Measurements from ENCODE around the gene KCNS3. TPM values are rescaled to one million over a fixed set of nuclear protein-coding genes. Genes with fewer than 3 reads are reported as not detected.

The KCNS3 gene
- total RNA-seq, 1 donor from 2014 or later = 10.0 TPM

GRCh38 chr2:17930773-17931172, 52.3 kb downstream of the KCNS3 start:
- Histone ChIP-seq H3K9me3 (ENCODE audit: low read depth) (no peaks in the 10 kb centered on the region), H3F3A (ENCODE audit: low read depth) (no peaks in the 10 kb centered on the region), H3K79me2 (ENCODE audit: low read depth) (no peaks in the 10 kb centered on the region), H3K4me1 (no peaks in the 10 kb centered on the region), H3K27ac (no peak overlapping the region), H3K36me3 (no peaks in the 10 kb centered on the region), H2AFZ (replicated peaks) (no peak overlapping the region), H3K9ac (no peak overlapping the region), H3K4me3 (no peak overlapping the region), H3K4me2 (no peak overlapping the region), H3K27me3 (no peaks in the 10 kb centered on the region), H4K20me1 (ENCODE audit: low read depth) (no peaks in the 10 kb centered on the region)
- Mint-ChIP-seq H3K27me3 (ENCODE audit: insufficient read depth, low read depth) (no peaks in the 10 kb centered on the region), H3K9me3 (peaks cover 4% of the 10 kb centered on the region), H3K27ac (no peak overlapping the region), H3K36me3 (no peaks in the 10 kb centered on the region), H3K4me1 (no peaks in the 10 kb centered on the region), H3K4me3 (no peak overlapping the region)
- DNase-seq (ENCODE audit: low spot score) = no peak
- no peak for TF ChIP-seq CTCF (IDR thresholded peaks at IDR 0.05)
- TF ChIP-seq EZH2 (IDR thresholded peaks at IDR 0.05) = no peak
- no peak for TF ChIP-seq EZH2phosphoT487 (IDR thresholded peaks at IDR 0.05)

GRCh38 chr2:17933256-17933655, 54.8 kb downstream of the KCNS3 start:
- Mint-ChIP-seq H3K27ac (no peak overlapping the region), H3K9me3 (no peaks in the 10 kb centered on the region), H3K27me3 (ENCODE audit: insufficient read depth, low read depth) (no peaks in the 10 kb centered on the region), H3K4me1 (no peaks in the 10 kb centered on the region), H3K36me3 (no peaks in the 10 kb centered on the region), H3K4me3 (no peak overlapping the region)
- no peak overlapping the region for H3K4me2 ChIP-seq
- no peaks in the 10 kb centered on the region for H3K36me3 ChIP-seq
- H4K20me1 ChIP-seq (ENCODE audit: low read depth) = no peaks in the 10 kb centered on the region
- H3K9ac ChIP-seq = no peak overlapping the region
- no peaks in the 10 kb centered on the region for H3K4me1 ChIP-seq
- no peak overlapping the region for H3K4me3 ChIP-seq
- H3F3A ChIP-seq (ENCODE audit: low read depth) = no peaks in the 10 kb centered on the region
- no peak overlapping the region for H2AFZ ChIP-seq (replicated peaks)
- no peaks in the 10 kb centered on the region for H3K27me3 ChIP-seq
- DNase-seq (ENCODE audit: low spot score) = no peak
- TF ChIP-seq EZH2phosphoT487 (IDR thresholded peaks at IDR 0.05) = no peak
- H3K27ac ChIP-seq = no peak overlapping the region
- no peaks in the 10 kb centered on the region for H3K79me2 ChIP-seq (ENCODE audit: low read depth)
- no peaks in the 10 kb centered on the region for H3K9me3 ChIP-seq (ENCODE audit: low read depth)

- Mint-ChIP-seq H3K4me3 (no peak overlapping the region), H3K27ac (no peak overlapping the region), H3K36me3 (no peaks in the 10 kb centered on the region), H3K9me3 (peaks cover 3% of the 10 kb centered on the region), H3K4me1 (no peaks in the 10 kb centered on the region), H3K27me3 (ENCODE audit: insufficient read depth, low read depth) (no peaks in the 10 kb centered on the region)
- Histone ChIP-seq H3K36me3 (no peaks in the 10 kb centered on the region), H4K20me1 (ENCODE audit: low read depth) (no peaks in the 10 kb centered on the region), H3K27me3 (no peaks in the 10 kb centered on the region), H3K9ac (no peak overlapping the region), H3K4me1 (no peaks in the 10 kb centered on the region), H3K4me2 (no peak overlapping the region), H3F3A (ENCODE audit: low read depth) (no peaks in the 10 kb centered on the region), H2AFZ (replicated peaks) (no peak overlapping the region), H3K27ac (no peak overlapping the region), H3K4me3 (no peak overlapping the region), H3K79me2 (ENCODE audit: low read depth) (no peaks in the 10 kb centered on the region), H3K9me3 (ENCODE audit: low read depth) (no peaks in the 10 kb centered on the region)
- no peak for DNase-seq (ENCODE audit: low spot score)
- TF ChIP-seq EZH2 (IDR thresholded peaks at IDR 0.05) (no peak), CTCF (IDR thresholded peaks at IDR 0.05) (no peak), EZH2phosphoT487 (IDR thresholded peaks at IDR 0.05) (no peak)
Measured at GRCh38 chr2:17934721-17935120, 56.3 kb downstream of the KCNS3 start.

- no peak for DNase-seq (ENCODE audit: low spot score)
Measured at GRCh38 chr2:17935242-17935885, 56.9 kb downstream of the KCNS3 start.

More at GRCh38 chr2:17935242-17935885, 56.9 kb downstream of the KCNS3 start:
- Histone ChIP-seq H3K79me2 (ENCODE audit: low read depth) (no peaks in the 10 kb centered on the region), H3K4me3 (no peak overlapping the region), H3K27me3 (no peaks in the 10 kb centered on the region), H3K9ac (no peak overlapping the region), H3K9me3 (ENCODE audit: low read depth) (no peaks in the 10 kb centered on the region), H3F3A (ENCODE audit: low read depth) (no peaks in the 10 kb centered on the region), H3K27ac (no peak overlapping the region), H3K4me2 (no peak overlapping the region), H2AFZ (replicated peaks) (no peak overlapping the region), H3K4me1 (no peaks in the 10 kb centered on the region), H4K20me1 (ENCODE audit: low read depth) (no peaks in the 10 kb centered on the region), H3K36me3 (no peaks in the 10 kb centered on the region)
- no peak overlapping the region for H3K27ac Mint-ChIP-seq
- no peaks in the 10 kb centered on the region for H3K4me1 Mint-ChIP-seq
- no peak overlapping the region for H3K4me3 Mint-ChIP-seq
- TF ChIP-seq CTCF (IDR thresholded peaks at IDR 0.05) = no peak
- no peak for TF ChIP-seq EZH2 (IDR thresholded peaks at IDR 0.05)
- TF ChIP-seq EZH2phosphoT487 (IDR thresholded peaks at IDR 0.05) = no peak
- no peaks in the 10 kb centered on the region for H3K27me3 Mint-ChIP-seq (ENCODE audit: insufficient read depth, low read depth)
- H3K9me3 Mint-ChIP-seq = peaks cover 3% of the 10 kb centered on the region
- no peaks in the 10 kb centered on the region for H3K36me3 Mint-ChIP-seq

Data from neural progenitor cell (in vitro differentiated cells).